ENCODE data around the gene CWC22. TPM values are rescaled to one million over a fixed set of nuclear protein-coding genes. Genes with fewer than 3 reads are reported as not detected.

CWC22 gene
- total and polyA plus RNA-seq, 2 of the 8 experiments (the other 6 are each of a cell fraction or from before 2014, with no cell fraction given), result 3.7 to 34.0 TPM

DNA sequence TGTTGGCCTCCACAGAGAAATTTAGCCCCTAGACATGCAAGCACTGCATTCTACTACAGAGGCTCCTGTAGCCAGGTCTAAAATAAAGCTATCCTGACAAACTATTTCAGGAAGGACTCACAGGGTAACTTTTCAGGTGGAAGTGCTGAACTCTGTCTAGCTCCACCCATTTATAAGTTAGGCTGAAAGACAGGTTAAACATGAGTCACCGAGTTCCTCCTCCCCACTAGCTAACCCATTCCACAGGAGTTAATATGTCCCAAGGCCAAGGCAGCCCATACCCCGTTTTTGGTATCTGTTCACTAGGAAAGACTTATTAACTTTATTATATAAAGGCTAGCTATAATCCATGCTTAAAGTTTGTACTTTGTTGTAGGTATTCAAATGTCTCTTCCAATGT is 3.5 kb downstream of the CWC22 start (continued):
- TF ChIP-seq JUN (IDR thresholded peaks at IDR 0.05; ENCODE audit: low read depth, low read length) (no peak), FOSL1 (IDR thresholded peaks at IDR 0.05; ENCODE audit: insufficient read depth, low read depth, low read length) (no peak), NANOG (IDR thresholded peaks at IDR 0.05; ENCODE audit: insufficient read depth, low read depth, low read length, poor library complexity, severe bottlenecking) (no peak)

Data from H1 (cell line).